Heart left ventricle (tissue), 13 donors: ENCODE results near the gene FOXN3.

ENCODE experiments used
- CTCF ChIP-seq, 12 donors: fragments of 200-600 bp; sonication (generic) in 4 of 12; IDR thresholded peaks; one replicate each; pipeline versions ENCODE4 v1.5.0 to v1.8.0; 2018 to 2022; ENCODE audit warnings: antibody characterized with exemption in 12 of 12, mild to moderate bottlenecking in 5 of 12
- POLR2A ChIP-seq, 2 donors: fragments of 450-650 bp; IDR thresholded peaks; one replicate each; pipeline ENCODE4 v1.6.1; 2017; ENCODE audit warnings: antibody characterized with exemption in 2 of 2, mild to moderate bottlenecking in 2 of 2, moderate library complexity in 2 of 2
- donor health status: ischemic (EF 13 %, LVEDD 7.1; RV severe dilation, severe dysfunction).
- donor health status: DM: no; HTN: yes; CAD: no.
- donor health status: DM: no; HTN: no; CAD: no.
- donor health status: ischemic (EF 25% LVEDD 6.9; RV normal size, moderate dysfunction).
- donor health status: ischemic (EF 25% LVEDD 5.7; RV mildly dilated, moderate dysfunction).
- donor health status: ischemic (EF 35%, LVEDD 5.7; RV mildly dilated, moderate dysfunction).
- donor health status: nonischemic (EF 11% LVEDD 7.7; RV severe dilation, severe dysfunction).
- donor health status: DM: yes; HTN: yes; CAD: no.
- donor health status: PGD.
- donor health status: ischemic (EF 29% LVEDD 5.4; RV normal size, mild dysfunction).
- donor health status: nonischemic (EF 23%, LVEDD 6.1; RV moderate dilation, normal function).

GRCh38 chr14:89407856-89408255, 9.2 kb downstream of the FOXN3 start:
- TF ChIP-seq POLR2A (IDR thresholded peaks at IDR 0.05) = no peak
- no peak for TF ChIP-seq CTCF (IDR thresholded peaks at IDR 0.05)
